NT2/D1 (cell line): ENCODE results near the gene CSNK1G1.

ENCODE experiments used
- SUZ12 ChIP-seq: IDR thresholded peaks from 2 replicates; pipeline ENCODE4 v1.6.1; 2011; ENCODE audit not compliant: insufficient read length, insufficient read depth; ENCODE audit errors: extremely low read depth
- YY1 ChIP-seq: IDR thresholded peaks from 2 replicates; pipeline ENCODE4 v1.6.1; 2011; ENCODE audit not compliant: insufficient read length, insufficient read depth
- ZNF274 ChIP-seq: IDR thresholded peaks from 2 replicates; pipeline ENCODE4 v1.6.1; 2011; ENCODE audit warnings: mild to moderate bottlenecking, low read depth, low read length

DNA sequence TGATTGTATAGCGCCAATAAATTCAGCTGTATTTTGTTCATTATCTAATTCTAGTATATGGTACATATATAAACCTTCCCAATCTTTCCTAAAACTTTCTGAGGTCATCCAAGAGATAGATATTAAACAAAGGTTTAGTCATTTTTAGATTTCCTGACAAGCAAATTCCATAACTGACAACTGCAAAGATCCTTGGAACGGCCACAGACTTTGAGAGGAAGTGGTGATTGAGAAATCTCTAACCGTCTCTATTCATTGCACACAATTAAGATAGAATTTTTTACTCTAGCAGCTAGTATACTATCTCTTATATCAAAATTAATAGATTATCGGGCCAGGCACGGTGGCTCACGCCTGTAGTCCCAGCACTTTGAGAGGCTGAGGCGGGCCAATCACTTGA lies 4.7 kb downstream of the CSNK1G1 start:
- no peak for TF ChIP-seq YY1
- no peak for TF ChIP-seq SUZ12
- no peak for TF ChIP-seq ZNF274
